Hepatocyte (in vitro differentiated cells): ENCODE data around the gene FOXO3.
"Not testable (repeated sequence)": the region's sequence is repeated elsewhere in the genome, so short reads cannot be mapped to it uniquely, and the experiment has no call there.

ENCODE experiments used
- CTCF ChIP-seq: fragments of 200-600 bp; sonication (generic); IDR thresholded peaks from 2 replicates; pipeline ENCODE4 v1.5.1; 2016; ENCODE audit warnings: antibody characterized with exemption, mild to moderate bottlenecking; ENCODE audit not compliant: poor library complexity
- EZH2 ChIP-seq: fragments of 200-600 bp; sonication (generic); IDR thresholded peaks from 2 replicates; pipeline ENCODE4 v1.6.1; 2016; ENCODE audit warnings: antibody characterized with exemption, mild to moderate bottlenecking, borderline replicate concordance
- EZH2phosphoT487 ChIP-seq: fragments of 200-600 bp; sonication (generic); IDR thresholded peaks from one replicate; pipeline ENCODE4 v1.6.1; 2018; ENCODE audit warnings: antibody characterized with exemption, mild to moderate bottlenecking, low read depth, moderate library complexity; ENCODE audit not compliant: unreplicated experiment, severe bottlenecking

- TF ChIP-seq CTCF, EZH2, EZH2phosphoT487: not testable (repeated sequence)
Measured at GRCh38 chr6:108658785-108659184, 98.1 kb downstream of the FOXO3 start.
